ENCODE data around the gene ELFN1.

- TF ChIP-seq CTCF (IDR thresholded peaks at IDR 0.05; ENCODE audit: low read depth, low read length, missing input control): no peak
- TF ChIP-seq YY1 (IDR thresholded peaks at IDR 0.05): no peak
- TF ChIP-seq TAF1 (conservative IDR thresholded peaks at IDR 0.05): no peak
- no peak for TF ChIP-seq SP1 (IDR thresholded peaks at IDR 0.05)
- TF ChIP-seq JUND (IDR thresholded peaks at IDR 0.05): no peak
Measured at GRCh38 chr7:1704811-1705738, 35.0 kb downstream of the ELFN1 start.
